HG03196 (cell line): Measurements from ENCODE around the gene NAT14.
"Not testable (repeated sequence)": the region's sequence is repeated elsewhere in the genome, so short reads cannot be mapped to it uniquely, and the experiment has no call there.

Experiments
- ATAC-seq: cut with Tn5 transposase; IDR thresholded peaks from one replicate; pipeline ENCODE4 v1.9.1; 2021; ENCODE audit not compliant: unreplicated experiment

NAT14 gene

GRCh38 chr19:55534280-55534679, 49.3 kb downstream of the NAT14 start:
- ATAC-seq, result not testable (repeated sequence)

GRCh38 chr19:55535173-55535964, 50.4 kb downstream of the NAT14 start:
- no peak for ATAC-seq

- no peak for ATAC-seq
Observed at GRCh38 chr19:55535965-55536350, 51.0 kb downstream of the NAT14 start.

- ATAC-seq, result no peak
Observed at GRCh38 chr19:55536366-55536765, 51.4 kb downstream of the NAT14 start.
